Osteoblast (primary cell): ENCODE measurements around the gene LAMB4. TPM values are rescaled to one million over a fixed set of nuclear protein-coding genes. Genes with fewer than 3 reads are reported as not detected.
A peak's percentile ranks its signal among the peaks of the same experiment; 100 is the strongest.

Experiments
- DNase-seq: peaks from one replicate; pipeline ENCODE4 v3.0.0; 2011; ENCODE audit warnings: low spot score, mixed read lengths; ENCODE audit not compliant: insufficient read length; ENCODE audit errors: missing footprints
- H2AFZ ChIP-seq: 2 replicates; pipeline ENCODE4 v1.6.0; 2011; ENCODE audit warnings: mild to moderate bottlenecking, low read length
- H3K27ac ChIP-seq: 2 replicates; pipeline ENCODE4 v1.5.1; 2011; ENCODE audit warnings: mild to moderate bottlenecking, low read depth, low read length, moderate library complexity
- H3K27me3 ChIP-seq: 2 replicates; pipeline ENCODE4 v1.6.0; 2012; ENCODE audit warnings: mild to moderate bottlenecking, control low read depth, inconsistent platforms, low read length, moderate library complexity; ENCODE audit not compliant: insufficient read depth
- H3K36me3 ChIP-seq: 2 replicates; pipeline ENCODE4 v1.5.1; 2011; ENCODE audit warnings: mild to moderate bottlenecking, low read length, control low read depth, moderate library complexity; ENCODE audit not compliant: insufficient read depth
- H3K4me1 ChIP-seq: 2 replicates; pipeline ENCODE4 v1.5.1; 2011; ENCODE audit warnings: mild to moderate bottlenecking, low read length, control low read depth, moderate library complexity; ENCODE audit not compliant: insufficient read depth
- H3K4me2 ChIP-seq: 2 replicates; pipeline ENCODE4 v1.6.0; 2011; ENCODE audit warnings: mild to moderate bottlenecking, low read length; ENCODE audit not compliant: insufficient read depth
- H3K4me3 ChIP-seq: fragments of 200-600 bp; sonication (generic); 3 replicates; pipeline ENCODE4 v1.5.1; 2012; ENCODE audit warnings: mild to moderate bottlenecking, low read length, inconsistent platforms; ENCODE audit not compliant: insufficient read depth
- H3K79me2 ChIP-seq: 2 replicates; pipeline ENCODE4 v1.6.0; 2012; ENCODE audit warnings: mild to moderate bottlenecking, low read length, control low read depth, inconsistent platforms; ENCODE audit not compliant: insufficient read depth
- H3K9me3 ChIP-seq: 2 replicates; pipeline ENCODE4 v1.5.1; 2011; ENCODE audit warnings: low read depth, low read length, control low read depth
- H4K20me1 ChIP-seq: 2 replicates; pipeline ENCODE4 v1.6.0; 2012; ENCODE audit warnings: mild to moderate bottlenecking, low read length, control low read depth; ENCODE audit not compliant: insufficient read depth
- CTCF ChIP-seq: IDR thresholded peaks from 2 replicates; pipeline ENCODE4 v1.5.1; 2011; ENCODE audit warnings: mild to moderate bottlenecking, low read depth, low read length, moderate library complexity; ENCODE audit errors: extremely low read depth
- total RNA-seq: library from RNA; depleted of rRNA; stranded (reverse); fragments of >200 nt; gene quantifications from 2 replicates; pipeline ENCODE4 v1.2.3, GENCODE V29; 2012

LAMB4 gene
- total RNA-seq, 1 donor, result 0.36 TPM

- Histone ChIP-seq H3K79me2 (no peaks in the 10 kb centered on the region), H3K27me3 (no peaks in the 10 kb centered on the region), H2AFZ (no peak overlapping the region), H3K4me3 (no peak overlapping the region), H3K36me3 (no peaks in the 10 kb centered on the region), H3K4me2 (no peak overlapping the region), H3K9me3 (no peaks in the 10 kb centered on the region), H3K4me1 (peaks cover 22% of the 10 kb centered on the region), H3K27ac (no peak overlapping the region), H4K20me1 (no peaks in the 10 kb centered on the region)
- DNase-seq, result no peak
- TF ChIP-seq CTCF, result no peak
Observed at GRCh38 chr7:108099713-108100112, 30.4 kb downstream of the LAMB4 start.

GRCh38 chr7:108097703-108098102 is 32.5 kb downstream of the LAMB4 start:
- Histone ChIP-seq H3K9me3 (no peaks in the 10 kb centered on the region), H3K27ac (no peak overlapping the region), H4K20me1 (no peaks in the 10 kb centered on the region), H3K4me3 (no peak overlapping the region), H3K4me2 (no peak overlapping the region), H3K4me1 (peaks cover 27% of the 10 kb centered on the region), H3K36me3 (no peaks in the 10 kb centered on the region), H3K27me3 (no peaks in the 10 kb centered on the region), H3K79me2 (no peaks in the 10 kb centered on the region), H2AFZ (no peak overlapping the region)
- peak; percentile 61 for TF ChIP-seq CTCF
- peak; percentile 63 for DNase-seq

- peak; percentile 36 for DNase-seq
- Histone ChIP-seq H3K27ac (no peak overlapping the region), H4K20me1 (no peaks in the 10 kb centered on the region), H3K79me2 (no peaks in the 10 kb centered on the region), H3K27me3 (no peaks in the 10 kb centered on the region), H2AFZ (no peak overlapping the region), H3K4me3 (no peak overlapping the region), H3K36me3 (no peaks in the 10 kb centered on the region), H3K4me2 (no peak overlapping the region), H3K4me1 (peaks cover 27% of the 10 kb centered on the region), H3K9me3 (no peaks in the 10 kb centered on the region)
- TF ChIP-seq CTCF, result no peak
Observed at GRCh38 chr7:108096996-108097395, 33.2 kb downstream of the LAMB4 start.

- H3K4me3 ChIP-seq, result no peak overlapping the region
- no peak for TF ChIP-seq CTCF
- DNase-seq, result peak; percentile 86
- no peaks in the 10 kb centered on the region for H3K27me3 ChIP-seq
- peak overlapping the region; percentile 52 for H3K4me2 ChIP-seq
- H2AFZ ChIP-seq, result no peak overlapping the region
- no peaks in the 10 kb centered on the region for H3K36me3 ChIP-seq
- peaks cover 27% of the 10 kb centered on the region for H3K4me1 ChIP-seq
- H3K9me3 ChIP-seq, result no peaks in the 10 kb centered on the region
- peak overlapping the region; percentile 80 for H3K27ac ChIP-seq
- H3K79me2 ChIP-seq, result no peaks in the 10 kb centered on the region
- H4K20me1 ChIP-seq, result no peaks in the 10 kb centered on the region
Observed at GRCh38 chr7:108094933-108095710, 35.0 kb downstream of the LAMB4 start.
